ENCODE measurements around the gene ERN1.

Gene ERN1

GRCh38 chr17:64157669-64158180, 27.8 kb upstream of the ERN1 start:
- no peak for FAIRE-seq

GRCh38 chr17:64156670-64157069, 26.7 kb upstream of the ERN1 start:
- no peak for FAIRE-seq

- no peak for FAIRE-seq
These were observed 26.0 kb upstream of the ERN1 start for GRCh38 chr17:64155751-64156544.

GRCh38 chr17:64155129-64155528, 25.2 kb upstream of the ERN1 start:
- FAIRE-seq, result no peak

GRCh38 chr17:64154717-64155116, 24.8 kb upstream of the ERN1 start:
- no peak for FAIRE-seq

- no peak for FAIRE-seq
These were observed 24.4 kb upstream of the ERN1 start for GRCh38 chr17:64154313-64154695.

- FAIRE-seq, result no peak
These were observed 23.8 kb upstream of the ERN1 start for GRCh38 chr17:64153565-64154312.

GRCh38 chr17:64152428-64153125, 22.6 kb upstream of the ERN1 start:
- FAIRE-seq, result no peak

GRCh38 chr17:64151016-64151368, 21.0 kb upstream of the ERN1 start:
- no peak for FAIRE-seq

- FAIRE-seq, result no peak
These were observed 20.5 kb upstream of the ERN1 start for GRCh38 chr17:64150237-64151015.

- FAIRE-seq, result no peak
These were observed 19.3 kb upstream of the ERN1 start for GRCh38 chr17:64149196-64149595.

- FAIRE-seq, result no peak
These were observed 18.8 kb upstream of the ERN1 start for GRCh38 chr17:64148699-64149098.

- no peak for FAIRE-seq
These were observed 18.2 kb upstream of the ERN1 start for GRCh38 chr17:64148017-64148631.

- no peak for FAIRE-seq
These were observed 17.4 kb upstream of the ERN1 start for GRCh38 chr17:64147110-64148016.

GRCh38 chr17:64146418-64147109, 16.6 kb upstream of the ERN1 start:
- FAIRE-seq, result no peak

GRCh38 chr17:64145751-64146417, 15.9 kb upstream of the ERN1 start:
- FAIRE-seq, result peak; percentile 96

- FAIRE-seq, result no peak
These were observed 15.4 kb upstream of the ERN1 start for GRCh38 chr17:64145375-64145750.

- FAIRE-seq, result no peak
These were observed 9.6 kb upstream of the ERN1 start for GRCh38 chr17:64139542-64139941.

GRCh38 chr17:64138441-64138840, 8.5 kb upstream of the ERN1 start:
- FAIRE-seq, result no peak

- FAIRE-seq, result no peak
These were observed 5.1 kb upstream of the ERN1 start for GRCh38 chr17:64135000-64135399.

Data from A204.1 (cell line).